Neural cell (in vitro differentiated cells): ENCODE data around the gene KIF2A. TPM values are rescaled to one million over a fixed set of nuclear protein-coding genes. Genes with fewer than 3 reads are reported as not detected.

Experiments used
- H2AFZ ChIP-seq: fragments of 200-600, 300-800 bp; sonication (generic), shearing (Covaris generic); 2 replicates; pipeline ENCODE4 v1.6.0; 2014; ENCODE audit warnings: low read depth, mild to moderate bottlenecking, antibody characterized with exemption, low read length, moderate library complexity
- H3F3A ChIP-seq: fragments of 200-600 bp; shearing (Covaris generic); 2 replicates; pipeline ENCODE4 v1.6.1; 2016; ENCODE audit warnings: mild to moderate bottlenecking, moderate library complexity, mixed read lengths, antibody characterized with exemption, low read length; ENCODE audit not compliant: insufficient read depth, poor library complexity, severe bottlenecking
- H3K27ac ChIP-seq: fragments of 200-600, 300-800 bp; sonication (generic), shearing (Covaris generic); 2 replicates; pipeline ENCODE4 v1.5.1; 2014; ENCODE audit warnings: mild to moderate bottlenecking, low read length, moderate library complexity
- H3K27me3 ChIP-seq: fragments of 300-800, 200-600 bp; sonication (generic), shearing (Covaris generic); 2 replicates; pipeline ENCODE4 v1.6.0; 2014; ENCODE audit warnings: mild to moderate bottlenecking, low read depth, low read length, moderate library complexity; ENCODE audit not compliant: insufficient read depth
- H3K36me3 ChIP-seq: fragments of 300-800, 200-600 bp; sonication (generic), shearing (Covaris generic); 2 replicates; pipeline ENCODE4 v1.5.1; 2014; ENCODE audit warnings: mild to moderate bottlenecking, antibody characterized with exemption, low read length, moderate library complexity; ENCODE audit not compliant: insufficient read depth
- H3K4me2 ChIP-seq: fragments of 300-800, 200-600 bp; sonication (generic), shearing (Covaris generic); 2 replicates; pipeline ENCODE4 v1.6.0; 2014; ENCODE audit warnings: mild to moderate bottlenecking, low read length
- H3K4me3 ChIP-seq: fragments of 300-800, 200-600 bp; sonication (generic), shearing (Covaris generic); 2 replicates; pipeline ENCODE4 v1.5.1; 2014; ENCODE audit warnings: mild to moderate bottlenecking, low read length, moderate library complexity
- H3K79me2 ChIP-seq: fragments of 200-600 bp; shearing (Covaris generic); replicated peaks from 2 replicates; pipeline ENCODE4 v1.6.0; 2014; ENCODE audit warnings: mild to moderate bottlenecking, low read length, moderate library complexity; ENCODE audit not compliant: insufficient read depth
- H3K9ac ChIP-seq: fragments of 300-800, 200-600 bp; sonication (generic), shearing (Covaris generic); 2 replicates; pipeline ENCODE4 v1.6.1; 2016; ENCODE audit warnings: mild to moderate bottlenecking, low read length, mixed read lengths
- H3K9me2 ChIP-seq: fragments of 200-600 bp; shearing (Covaris generic); 2 replicates; pipeline ENCODE4 v1.6.1; 2016; ENCODE audit warnings: mild to moderate bottlenecking, low read length, mixed read lengths; ENCODE audit not compliant: insufficient read depth
- H3K9me3 ChIP-seq: fragments of 200-600, 300-800 bp; sonication (generic), shearing (Covaris generic); 2 replicates; pipeline ENCODE4 v1.6.1; 2016; ENCODE audit warnings: mild to moderate bottlenecking, mixed run types, low read length, moderate library complexity, mixed read lengths
- H4K20me1 ChIP-seq: fragments of 200-600 bp; shearing (Covaris generic); 2 replicates; pipeline ENCODE4 v1.6.1; 2016; ENCODE audit warnings: mild to moderate bottlenecking, mixed run types; ENCODE audit not compliant: insufficient read depth
- EP300 ChIP-seq: fragments of 450-650 bp; conservative IDR thresholded peaks from 2 replicates; pipeline ENCODE4 v1.6.1; 2014; ENCODE audit warnings: antibody characterized with exemption, mild to moderate bottlenecking, moderate library complexity; ENCODE audit not compliant: poor library complexity, severe bottlenecking
- EZH2 ChIP-seq: fragments of 200-600, 300-800 bp; shearing (Covaris generic), sonication (generic); IDR thresholded peaks from 2 replicates; pipeline ENCODE4 v1.6.1; 2014; ENCODE audit warnings: antibody characterized with exemption, low read length, borderline replicate concordance, mild to moderate bottlenecking; ENCODE audit not compliant: insufficient read depth, poor library complexity, severe bottlenecking
- MXI1 ChIP-seq: fragments of 450-650 bp; conservative IDR thresholded peaks from 2 replicates; pipeline ENCODE4 v1.6.1; 2014; ENCODE audit warnings: antibody characterized with exemption, mild to moderate bottlenecking; ENCODE audit not compliant: poor library complexity, severe bottlenecking
- POLR2AphosphoS5 ChIP-seq: IDR thresholded peaks from 2 replicates; pipeline ENCODE4 v1.6.1; 2012
- RAD21 ChIP-seq: fragments of 450-650 bp; conservative IDR thresholded peaks from 2 replicates; pipeline ENCODE4 v1.6.1; 2014; ENCODE audit warnings: antibody characterized with exemption, mild to moderate bottlenecking, moderate library complexity
- SMC3 ChIP-seq: fragments of 450-650 bp; conservative IDR thresholded peaks from 2 replicates; pipeline ENCODE4 v1.6.1; 2014; ENCODE audit warnings: antibody characterized with exemption, mild to moderate bottlenecking, moderate library complexity; ENCODE audit not compliant: poor library complexity
- TAF1 ChIP-seq: IDR thresholded peaks from 2 replicates; pipeline ENCODE4 v1.6.1; 2012; ENCODE audit warnings: low read depth
- polyA plus RNA-seq: library from polyadenylated mRNA; depleted of rRNA; stranded (reverse); fragments of >200 nt; gene quantifications from 2 replicates; pipeline ENCODE4 v1.2.3, GENCODE V29; 2014
- TF ChIP-seq, protein P1 (sequence below): fragments of 450-650 bp; IDR thresholded peaks from 2 replicates; pipeline ENCODE4 v1.5.1; 2014; ENCODE audit warnings: antibody characterized with exemption, mild to moderate bottlenecking, moderate library complexity; ENCODE audit not compliant: poor library complexity, severe bottlenecking
- TF ChIP-seq, protein P2 (sequence below): IDR thresholded peaks from 2 replicates; pipeline ENCODE4 v1.6.1; 2012; ENCODE audit warnings: borderline replicate concordance

Gene KIF2A
- polyA plus RNA-seq, 1 donor from 2014 or later, result 68.4 TPM

DNA sequence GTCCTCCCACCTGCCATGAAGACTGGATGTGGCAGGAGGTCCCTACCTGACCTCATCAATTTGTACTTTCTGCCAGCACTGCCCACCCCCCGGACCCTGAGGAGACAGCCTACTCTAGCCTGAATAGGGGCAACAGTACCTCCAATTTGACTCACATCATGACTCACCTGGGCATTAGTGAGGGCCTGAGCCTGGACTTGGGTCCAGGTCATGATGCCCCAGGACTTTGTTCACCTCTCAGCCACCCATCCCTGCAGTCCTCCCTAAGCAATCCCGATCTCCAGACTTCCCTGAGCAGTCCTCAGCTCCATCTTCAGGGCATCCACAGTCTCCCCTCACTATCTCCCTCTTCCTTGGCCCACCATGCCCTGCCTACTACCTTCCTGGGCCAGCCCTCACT is 28.1 kb downstream of the KIF2A start:
- no peak for TF ChIP-seq SMC3
- no peak for TF ChIP-seq TAF1
- TF ChIP-seq, protein P1, sequence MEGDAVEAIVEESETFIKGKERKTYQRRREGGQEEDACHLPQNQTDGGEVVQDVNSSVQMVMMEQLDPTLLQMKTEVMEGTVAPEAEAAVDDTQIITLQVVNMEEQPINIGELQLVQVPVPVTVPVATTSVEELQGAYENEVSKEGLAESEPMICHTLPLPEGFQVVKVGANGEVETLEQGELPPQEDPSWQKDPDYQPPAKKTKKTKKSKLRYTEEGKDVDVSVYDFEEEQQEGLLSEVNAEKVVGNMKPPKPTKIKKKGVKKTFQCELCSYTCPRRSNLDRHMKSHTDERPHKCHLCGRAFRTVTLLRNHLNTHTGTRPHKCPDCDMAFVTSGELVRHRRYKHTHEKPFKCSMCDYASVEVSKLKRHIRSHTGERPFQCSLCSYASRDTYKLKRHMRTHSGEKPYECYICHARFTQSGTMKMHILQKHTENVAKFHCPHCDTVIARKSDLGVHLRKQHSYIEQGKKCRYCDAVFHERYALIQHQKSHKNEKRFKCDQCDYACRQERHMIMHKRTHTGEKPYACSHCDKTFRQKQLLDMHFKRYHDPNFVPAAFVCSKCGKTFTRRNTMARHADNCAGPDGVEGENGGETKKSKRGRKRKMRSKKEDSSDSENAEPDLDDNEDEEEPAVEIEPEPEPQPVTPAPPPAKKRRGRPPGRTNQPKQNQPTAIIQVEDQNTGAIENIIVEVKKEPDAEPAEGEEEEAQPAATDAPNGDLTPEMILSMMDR, result no peak
- no peak for TF ChIP-seq MXI1
- TF ChIP-seq RAD21, result no peak
- Histone ChIP-seq H3K4me2 (no peak overlapping the region), H3K27me3 (no peaks in the 10 kb centered on the region), H4K20me1 (no peaks in the 10 kb centered on the region), H3K27ac (no peak overlapping the region), H3K79me2 (peaks cover 61% of the 10 kb centered on the region), H3K9me2 (no peaks in the 10 kb centered on the region), H3K9me3 (no peaks in the 10 kb centered on the region), H2AFZ (no peak overlapping the region), H3K4me3 (no peak overlapping the region), H3F3A (no peaks in the 10 kb centered on the region), H3K36me3 (no peaks in the 10 kb centered on the region), H3K9ac (no peak overlapping the region)

DNA sequence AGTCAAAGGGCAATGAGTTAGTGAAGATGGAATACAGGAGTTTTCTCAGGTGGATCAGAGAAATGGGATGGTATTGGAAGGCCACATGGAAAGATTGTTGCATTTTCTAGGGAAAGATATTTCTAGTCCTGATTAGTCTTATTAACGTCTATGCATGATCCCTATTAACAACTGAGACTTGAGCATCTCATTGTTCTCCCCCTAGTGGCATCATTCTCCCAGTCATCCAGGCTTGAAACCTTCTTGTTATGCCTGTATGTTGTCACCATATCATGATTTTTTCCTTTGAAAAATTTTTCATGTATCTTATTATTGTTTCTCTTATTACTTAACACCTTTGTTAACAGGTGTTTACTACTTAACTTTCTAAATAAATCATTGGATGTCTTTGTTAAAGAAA is 34.4 kb downstream of the KIF2A start:
- H3F3A ChIP-seq, result no peaks in the 10 kb centered on the region
- no peak overlapping the region for H3K4me3 ChIP-seq
- H3K9me3 ChIP-seq, result no peaks in the 10 kb centered on the region
- H4K20me1 ChIP-seq, result no peaks in the 10 kb centered on the region
- H3K9me2 ChIP-seq, result no peaks in the 10 kb centered on the region
- no peak overlapping the region for H3K9ac ChIP-seq
- no peaks in the 10 kb centered on the region for H3K36me3 ChIP-seq
- H2AFZ ChIP-seq, result no peak overlapping the region
- no peak for TF ChIP-seq EP300
- TF ChIP-seq POLR2AphosphoS5, result no peak
- no peak for TF ChIP-seq TAF1
- TF ChIP-seq RAD21, result no peak
- TF ChIP-seq, protein P1, result no peak
- TF ChIP-seq, protein P2, sequence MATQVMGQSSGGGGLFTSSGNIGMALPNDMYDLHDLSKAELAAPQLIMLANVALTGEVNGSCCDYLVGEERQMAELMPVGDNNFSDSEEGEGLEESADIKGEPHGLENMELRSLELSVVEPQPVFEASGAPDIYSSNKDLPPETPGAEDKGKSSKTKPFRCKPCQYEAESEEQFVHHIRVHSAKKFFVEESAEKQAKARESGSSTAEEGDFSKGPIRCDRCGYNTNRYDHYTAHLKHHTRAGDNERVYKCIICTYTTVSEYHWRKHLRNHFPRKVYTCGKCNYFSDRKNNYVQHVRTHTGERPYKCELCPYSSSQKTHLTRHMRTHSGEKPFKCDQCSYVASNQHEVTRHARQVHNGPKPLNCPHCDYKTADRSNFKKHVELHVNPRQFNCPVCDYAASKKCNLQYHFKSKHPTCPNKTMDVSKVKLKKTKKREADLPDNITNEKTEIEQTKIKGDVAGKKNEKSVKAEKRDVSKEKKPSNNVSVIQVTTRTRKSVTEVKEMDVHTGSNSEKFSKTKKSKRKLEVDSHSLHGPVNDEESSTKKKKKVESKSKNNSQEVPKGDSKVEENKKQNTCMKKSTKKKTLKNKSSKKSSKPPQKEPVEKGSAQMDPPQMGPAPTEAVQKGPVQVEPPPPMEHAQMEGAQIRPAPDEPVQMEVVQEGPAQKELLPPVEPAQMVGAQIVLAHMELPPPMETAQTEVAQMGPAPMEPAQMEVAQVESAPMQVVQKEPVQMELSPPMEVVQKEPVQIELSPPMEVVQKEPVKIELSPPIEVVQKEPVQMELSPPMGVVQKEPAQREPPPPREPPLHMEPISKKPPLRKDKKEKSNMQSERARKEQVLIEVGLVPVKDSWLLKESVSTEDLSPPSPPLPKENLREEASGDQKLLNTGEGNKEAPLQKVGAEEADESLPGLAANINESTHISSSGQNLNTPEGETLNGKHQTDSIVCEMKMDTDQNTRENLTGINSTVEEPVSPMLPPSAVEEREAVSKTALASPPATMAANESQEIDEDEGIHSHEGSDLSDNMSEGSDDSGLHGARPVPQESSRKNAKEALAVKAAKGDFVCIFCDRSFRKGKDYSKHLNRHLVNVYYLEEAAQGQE, result no peak
- TF ChIP-seq EZH2, result no peak
- TF ChIP-seq MXI1, result no peak
- TF ChIP-seq SMC3, result no peak
- H3K4me2 ChIP-seq, result no peak overlapping the region
- no peak overlapping the region for H3K27ac ChIP-seq
- peaks cover 42% of the 10 kb centered on the region for H3K79me2 ChIP-seq
- H3K27me3 ChIP-seq, result no peaks in the 10 kb centered on the region
